ENCODE data around the gene SMCR8. TPM values are rescaled to one million over a fixed set of nuclear protein-coding genes. Genes with fewer than 3 reads are reported as not detected.

Gene SMCR8
- total RNA-seq, 2 experiments from 2014 or later: 12.9 to 13.7 TPM

GRCh38 chr17:18362698-18363100 lies 47.6 kb downstream of the SMCR8 start:
- Mint-ChIP-seq H3K9me3 (no peaks in the 10 kb centered on the region), H3K27ac (peak overlapping the region; percentile 61), H3K4me1 (ENCODE audit: low read depth) (peaks cover 16% of the 10 kb centered on the region), H3K4me3 (peak overlapping the region; percentile 86), H3K27me3 (no peaks in the 10 kb centered on the region), H3K36me3 (ENCODE audit: low read depth) (peaks cover 4% of the 10 kb centered on the region)
- CTCF ChIA-PET: interaction anchor here (0.8 to 1.6 kb wide), 4 partner anchors 10 to 193 kb away, joined by 3 to 5 read pairs (median 4); no protein-coding TSS in a partner anchor
- intact Hi-C loops (cut with micrococcal nuclease): no loop called here
- peak; percentile 2 for ATAC-seq
- DNase-seq: peak; percentile 38
- TF ChIP-seq CTCF (IDR thresholded peaks at IDR 0.05): peak; percentile 30
- POLR2A ChIA-PET: interaction anchor here (1.0 to 1.3 kb wide), 4 partner anchors 16 to 50 kb away, joined by 3 to 4 read pairs (median 3); no protein-coding TSS in a partner anchor

GRCh38 chr17:18363101-18364049 lies 48.3 kb downstream of the SMCR8 start, which contains the start of gene SHMT1:
Gene SHMT1 (minus strand): TSS chr17:18363550. CDS start chr17:18355981, 7,569 bp downstream.
- H3K9me3 Mint-ChIP-seq: no peaks in the 10 kb centered on the region
- ChIA-PET CTCF (interaction anchor here (0.8 to 1.6 kb wide), 4 partner anchors 9 to 193 kb away, joined by 3 to 5 read pairs (median 4); no protein-coding TSS in a partner anchor), POLR2A (interaction anchor here (1.0 to 1.3 kb wide), 4 partner anchors 16 to 51 kb away, joined by 3 to 4 read pairs (median 3); no protein-coding TSS in a partner anchor)
- peak; percentile 100 for ATAC-seq
- intact Hi-C loops (cut with micrococcal nuclease): no loop called here
- no peaks in the 10 kb centered on the region for H3K27me3 Mint-ChIP-seq
- H3K36me3 Mint-ChIP-seq (ENCODE audit: low read depth): peaks cover 4% of the 10 kb centered on the region
- no peak for TF ChIP-seq CTCF (IDR thresholded peaks at IDR 0.05)
- H3K4me1 Mint-ChIP-seq (ENCODE audit: low read depth): peaks cover 16% of the 10 kb centered on the region
- peak; percentile 95 for DNase-seq
- H3K4me3 Mint-ChIP-seq: peak within 1 kb of the TSS; percentile 86
- H3K27ac Mint-ChIP-seq: peak within 1 kb of the TSS; percentile 83

- no peak overlapping the region for H3K27ac Mint-ChIP-seq
- no peaks in the 10 kb centered on the region for H3K27me3 Mint-ChIP-seq
- peaks cover 16% of the 10 kb centered on the region for H3K4me1 Mint-ChIP-seq (ENCODE audit: low read depth)
- H3K9me3 Mint-ChIP-seq: no peaks in the 10 kb centered on the region
- no peak overlapping the region for H3K4me3 Mint-ChIP-seq
- ChIA-PET CTCF (interaction anchor here (1.6 kb wide), 1 partner anchor 8 kb away, joined by 5 read pairs; no protein-coding TSS in a partner anchor), POLR2A (no interaction called here)
- DNase-seq (no peak), ATAC-seq (no peak)
- H3K36me3 Mint-ChIP-seq (ENCODE audit: low read depth): peaks cover 4% of the 10 kb centered on the region
- TF ChIP-seq CTCF (IDR thresholded peaks at IDR 0.05): no peak
- intact Hi-C loops (cut with micrococcal nuclease): no loop called here
Observed at GRCh38 chr17:18364166-18364565, 49.1 kb downstream of the SMCR8 start.

GRCh38 chr17:18368946-18369345 lies 53.9 kb downstream of the SMCR8 start:
- ATAC-seq: no peak
- Mint-ChIP-seq H3K36me3 (ENCODE audit: low read depth) (no peaks in the 10 kb centered on the region), H3K4me1 (ENCODE audit: low read depth) (peaks cover 5% of the 10 kb centered on the region), H3K9me3 (no peaks in the 10 kb centered on the region), H3K27me3 (peaks cover 6% of the 10 kb centered on the region), H3K4me3 (no peak overlapping the region), H3K27ac (no peak overlapping the region)
- no peak for TF ChIP-seq CTCF (IDR thresholded peaks at IDR 0.05)
- POLR2A ChIA-PET: no interaction called here
- intact Hi-C loops (cut with micrococcal nuclease): no loop called here
- no peak for DNase-seq
- CTCF ChIA-PET: no interaction called here

- Mint-ChIP-seq H3K4me3 (no peak overlapping the region), H3K36me3 (ENCODE audit: low read depth) (no peaks in the 10 kb centered on the region), H3K4me1 (ENCODE audit: low read depth) (peaks cover 5% of the 10 kb centered on the region), H3K27me3 (peaks cover 6% of the 10 kb centered on the region), H3K9me3 (peaks cover 5% of the 10 kb centered on the region), H3K27ac (no peak overlapping the region)
- intact Hi-C loops (cut with micrococcal nuclease): no loop called here
- ChIA-PET POLR2A (no interaction called here), CTCF (no interaction called here)
- ATAC-seq (no peak), DNase-seq (no peak)
- TF ChIP-seq CTCF (IDR thresholded peaks at IDR 0.05): no peak
Observed at GRCh38 chr17:18370761-18371160, 55.7 kb downstream of the SMCR8 start.
